Cardiac muscle cell (in vitro differentiated cells and primary cell): ENCODE data around the gene DDX42. TPM values are rescaled to one million over a fixed set of nuclear protein-coding genes. Genes with fewer than 3 reads are reported as not detected.

Experiments
- DNase-seq, 2 donors: peaks; one replicate each; pipeline versions ENCODE4 v3.0.0 to v3.0.0-alpha.2; 2010 to 2017; ENCODE audit warnings: low read depth in 1 of 2, low spot score in 1 of 2
- H3K27ac ChIP-seq: fragments of 200-600 bp; sonication (generic); 2 replicates; pipeline ENCODE4 v1.5.1; 2016
- H3K27me3 ChIP-seq: fragments of 200-600 bp; sonication (generic); 2 replicates; pipeline ENCODE4 v1.6.0; 2016; ENCODE audit warnings: control low read depth
- H3K36me3 ChIP-seq: fragments of 200-600 bp; sonication (generic); 2 replicates; pipeline ENCODE4 v1.5.1; 2016; ENCODE audit warnings: control low read depth
- H3K4me1 ChIP-seq: fragments of 200-600 bp; sonication (generic); 2 replicates; pipeline ENCODE4 v1.8.1; 2017; ENCODE audit warnings: low read depth, mild to moderate bottlenecking, mixed run types
- H3K4me3 ChIP-seq: fragments of 200-600 bp; sonication (generic); 2 replicates; pipeline ENCODE4 v1.5.1; 2016; ENCODE audit warnings: mild to moderate bottlenecking
- H3K9me3 ChIP-seq: fragments of 200-600 bp; sonication (generic); 2 replicates; pipeline ENCODE4 v1.5.1; 2017; ENCODE audit warnings: low read depth, mild to moderate bottlenecking, control low read depth
- polyA plus RNA-seq: library from polyadenylated mRNA; unstranded; fragments of >200 nt; fragmentation: Nextera tagmentation; extraction: Ambion mirVana; gene quantifications from 2 replicates; pipeline ENCODE4 v1.2.1, GENCODE V29; 2016
- total RNA-seq: library from RNA; depleted of rRNA; stranded (reverse); fragments of >200 nt; gene quantifications from 2 replicates; pipeline ENCODE4 v1.2.3, GENCODE V29; 2016
- TF ChIP-seq, protein P1 (sequence below): IDR thresholded peaks from 2 replicates; pipeline ENCODE4 v1.5.1; 2012; ENCODE audit warnings: low read depth, mild to moderate bottlenecking, low read length

Gene DDX42
- total and polyA plus RNA-seq, 2 experiments from 2014 or later: 58.1 to 91.0 TPM

- peaks cover 12% of the 10 kb centered on the region for H3K36me3 ChIP-seq
- H3K4me3 ChIP-seq: no peak overlapping the region
Measured at GRCh38 chr17:63837480-63837879, 63.5 kb downstream of the DDX42 start.

GRCh38 chr17:63837962-63838600 lies 64.1 kb downstream of the DDX42 start:
- Histone ChIP-seq H3K9me3 (no peaks in the 10 kb centered on the region), H3K4me1 (peaks cover 26% of the 10 kb centered on the region), H3K27me3 (no peaks in the 10 kb centered on the region), H3K4me3 (no peak overlapping the region), H3K27ac (no peak overlapping the region), H3K36me3 (peaks cover 9% of the 10 kb centered on the region)
- TF ChIP-seq, protein P1, sequence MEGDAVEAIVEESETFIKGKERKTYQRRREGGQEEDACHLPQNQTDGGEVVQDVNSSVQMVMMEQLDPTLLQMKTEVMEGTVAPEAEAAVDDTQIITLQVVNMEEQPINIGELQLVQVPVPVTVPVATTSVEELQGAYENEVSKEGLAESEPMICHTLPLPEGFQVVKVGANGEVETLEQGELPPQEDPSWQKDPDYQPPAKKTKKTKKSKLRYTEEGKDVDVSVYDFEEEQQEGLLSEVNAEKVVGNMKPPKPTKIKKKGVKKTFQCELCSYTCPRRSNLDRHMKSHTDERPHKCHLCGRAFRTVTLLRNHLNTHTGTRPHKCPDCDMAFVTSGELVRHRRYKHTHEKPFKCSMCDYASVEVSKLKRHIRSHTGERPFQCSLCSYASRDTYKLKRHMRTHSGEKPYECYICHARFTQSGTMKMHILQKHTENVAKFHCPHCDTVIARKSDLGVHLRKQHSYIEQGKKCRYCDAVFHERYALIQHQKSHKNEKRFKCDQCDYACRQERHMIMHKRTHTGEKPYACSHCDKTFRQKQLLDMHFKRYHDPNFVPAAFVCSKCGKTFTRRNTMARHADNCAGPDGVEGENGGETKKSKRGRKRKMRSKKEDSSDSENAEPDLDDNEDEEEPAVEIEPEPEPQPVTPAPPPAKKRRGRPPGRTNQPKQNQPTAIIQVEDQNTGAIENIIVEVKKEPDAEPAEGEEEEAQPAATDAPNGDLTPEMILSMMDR: no peak
- no peak for DNase-seq

More at GRCh38 chr17:63837480-63837879, 63.5 kb downstream of the DDX42 start:
- TF ChIP-seq, protein P1: no peak
- no peak for DNase-seq
- Histone ChIP-seq H3K27me3 (no peaks in the 10 kb centered on the region), H3K4me1 (peaks cover 26% of the 10 kb centered on the region), H3K9me3 (no peaks in the 10 kb centered on the region), H3K27ac (no peak overlapping the region)

GRCh38 chr17:63838631-63839171 lies 64.7 kb downstream of the DDX42 start:
- Histone ChIP-seq H3K36me3 (peaks cover 5% of the 10 kb centered on the region), H3K9me3 (no peaks in the 10 kb centered on the region), H3K4me1 (peaks cover 26% of the 10 kb centered on the region), H3K4me3 (no peak overlapping the region), H3K27ac (peak overlapping the region; percentile 44), H3K27me3 (no peaks in the 10 kb centered on the region)
- peak in 1 of 2 donors; percentile 94 for DNase-seq
- TF ChIP-seq, protein P1: no peak

- peaks cover 26% of the 10 kb centered on the region for H3K4me1 ChIP-seq
- peak overlapping the region; percentile 84 for H3K27ac ChIP-seq
- DNase-seq: peak in 1 of 2 donors; percentile 56
Measured at GRCh38 chr17:63840591-63841349, 66.8 kb downstream of the DDX42 start.

More at GRCh38 chr17:63840591-63841349, 66.8 kb downstream of the DDX42 start:
- TF ChIP-seq, protein P1: no peak
- Histone ChIP-seq H3K36me3 (peaks cover 3% of the 10 kb centered on the region), H3K4me3 (peak overlapping the region; percentile 85), H3K27me3 (peaks cover 4% of the 10 kb centered on the region), H3K9me3 (no peaks in the 10 kb centered on the region)
